CD8-positive, alpha-beta memory T cell (primary cell): ENCODE measurements around the gene AP5S1. TPM values are rescaled to one million over a fixed set of nuclear protein-coding genes. Genes with fewer than 3 reads are reported as not detected.
"Not testable (repeated sequence)": the region's sequence is repeated elsewhere in the genome, so short reads cannot be mapped to it uniquely, and the experiment has no call there.

Source experiments
- CTCF ChIA-PET: fragments of 350-600 bp; sonication (Branson Sonifier 250); formaldehyde crosslinking; loops from one replicate; lab custom pipeline; 2021; ENCODE audit warnings: antibody characterized with exemption; lab: Charles Lee
- POLR2A ChIA-PET: fragments of 350-600 bp; sonication (Branson Sonifier 250); formaldehyde crosslinking; loops from one replicate; lab custom pipeline; 2021; ENCODE audit warnings: antibody characterized with exemption; lab: Charles Lee
- DNase-seq, 5 donors: peaks; one replicate each; pipeline versions ENCODE4 v3.0.0 to v3.0.0-alpha.2; 2020 to 2022; ENCODE audit warnings: mixed read lengths in 1 of 5
- H3K27ac ChIP-seq: one replicate; pipeline ENCODE4 v1.7.0; 2013; ENCODE audit warnings: low read depth, mild to moderate bottlenecking, low read length, moderate library complexity
- H3K27me3 ChIP-seq: 2 replicates; pipeline ENCODE4 v1.7.0; 2013; ENCODE audit warnings: low read length, mild to moderate bottlenecking; ENCODE audit not compliant: insufficient read depth, poor library complexity, severe bottlenecking
- H3K36me3 ChIP-seq: 2 replicates; pipeline ENCODE4 v1.7.0; 2013; ENCODE audit warnings: mild to moderate bottlenecking, low read length, moderate library complexity; ENCODE audit not compliant: insufficient read depth
- H3K4me1 ChIP-seq: 2 replicates; pipeline ENCODE4 v1.7.0; 2013; ENCODE audit warnings: mild to moderate bottlenecking, low read length, moderate library complexity; ENCODE audit not compliant: insufficient read depth
- H3K4me3 ChIP-seq: 2 replicates; pipeline ENCODE4 v1.7.0; 2013; ENCODE audit warnings: mild to moderate bottlenecking, low read length
- H3K9me3 ChIP-seq: 2 replicates; pipeline ENCODE4 v1.7.0; 2013; ENCODE audit warnings: mild to moderate bottlenecking, low read length
- H3K27ac Mint-ChIP-seq, 8 donors: one replicate each; pipeline ENCODE4 v1.8.0; 2020 to 2021; ENCODE audit warnings: mixed read lengths in 8 of 8, mild to moderate bottlenecking in 6 of 8, inconsistent platforms in 3 of 8, moderate library complexity in 3 of 8
- H3K27me3 Mint-ChIP-seq, 2 donors: one replicate each; pipeline ENCODE4 v1.8.0; 2020 to 2021; ENCODE audit warnings: mixed read lengths in 2 of 2, mild to moderate bottlenecking in 1 of 2, moderate library complexity in 1 of 2
- H3K36me3 Mint-ChIP-seq, 3 donors: one replicate each; pipeline ENCODE4 v1.8.0; 2020 to 2021; ENCODE audit warnings: mixed read lengths in 3 of 3, inconsistent platforms in 1 of 3, mild to moderate bottlenecking in 1 of 3
- H3K4me1 Mint-ChIP-seq, 3 donors: one replicate each; pipeline ENCODE4 v1.8.0; 2020 to 2021; ENCODE audit warnings: mixed read lengths in 3 of 3, inconsistent platforms in 1 of 3, mild to moderate bottlenecking in 1 of 3
- H3K4me3 Mint-ChIP-seq, 7 donors: one replicate each; pipeline ENCODE4 v1.8.0; 2020 to 2021; ENCODE audit warnings: mixed read lengths in 7 of 7, mild to moderate bottlenecking in 6 of 7, moderate library complexity in 4 of 7, inconsistent platforms in 2 of 7
- H3K9me3 Mint-ChIP-seq, 5 donors: one replicate each; pipeline ENCODE4 v1.8.0; 2020 to 2022; ENCODE audit warnings: mixed read lengths in 5 of 5, mild to moderate bottlenecking in 3 of 5, moderate library complexity in 2 of 5, inconsistent platforms in 1 of 5
- polyA plus RNA-seq: library from polyadenylated mRNA; unstranded; fragments of 300-500 nt; fragmentation: Illumina TruSeq; gene quantifications from one replicate; pipeline ENCODE4 v1.2.3, GENCODE V29; 2021
- total RNA-seq, 2 experiments: library from RNA; stranded (reverse); gene quantifications; one replicate each; pipeline ENCODE4 v1.2.3, GENCODE V29; 2021

Gene AP5S1
- total and polyA plus RNA-seq, 3 experiments from 2014 or later: 14.0 to 18.4 (median 15.7) TPM

- H3K9me3 Mint-ChIP-seq, H3K27me3 ChIP-seq, H3K36me3 ChIP-seq, H3K4me1 ChIP-seq, POLR2A ChIA-PET, H3K27me3 Mint-ChIP-seq, H3K4me3 ChIP-seq, H3K4me1 Mint-ChIP-seq, H3K9me3 ChIP-seq, H3K27ac ChIP-seq, H3K4me3 Mint-ChIP-seq, DNase-seq, CTCF ChIA-PET: not testable (repeated sequence)
- peak overlapping the region in 1 of 8 donors; percentile 50 for H3K27ac Mint-ChIP-seq
- peaks cover 0 to 25% (median 0%) of the 10 kb centered on the region in 3 donors for H3K36me3 Mint-ChIP-seq
Observed at GRCh38 chr20:3829891-3830290, 9.5 kb downstream of the AP5S1 start.

DNA sequence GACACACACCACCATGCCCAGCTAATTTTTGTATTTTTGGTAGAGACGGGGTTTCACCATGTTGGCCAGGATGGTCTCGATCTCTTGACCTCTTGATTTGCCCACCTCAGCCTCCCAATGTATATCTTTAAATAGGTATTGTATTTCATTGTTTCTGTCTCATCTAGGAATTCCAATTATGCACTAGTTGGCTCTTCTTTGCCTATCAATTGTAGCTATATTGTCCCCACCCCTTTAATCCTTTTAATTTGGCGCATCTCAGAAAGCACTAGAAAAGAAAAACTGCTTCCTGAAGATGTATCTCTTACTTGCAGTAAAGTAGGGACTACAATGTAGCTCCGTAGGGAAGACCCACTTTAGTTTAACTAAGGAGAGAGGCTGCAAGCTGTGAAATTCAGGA lies 15.8 kb downstream of the AP5S1 start:
- H3K27ac Mint-ChIP-seq: no peak overlapping the region
- Histone ChIP-seq H3K9me3 (no peaks in the 10 kb centered on the region), H3K4me3 (no peak overlapping the region), H3K27me3 (no peaks in the 10 kb centered on the region), H3K36me3 (no peaks in the 10 kb centered on the region), H3K4me1 (no peaks in the 10 kb centered on the region), H3K27ac (no peak overlapping the region)
- H3K36me3 Mint-ChIP-seq: peaks cover 0 to 2% (median 2%) of the 10 kb centered on the region in 3 donors
- no peaks in the 10 kb centered on the region for H3K27me3 Mint-ChIP-seq
- no peak for DNase-seq
- CTCF ChIA-PET: interaction anchor here (1.2 to 1.7 kb wide), 4 partner anchors 9 to 19 kb away, joined by 3 to 6 read pairs (median 3); partner anchors contain the start of gene AP5S1
- no peak overlapping the region for H3K4me3 Mint-ChIP-seq
- peaks cover 0 to 2% (median 0%) of the 10 kb centered on the region in 5 donors for H3K9me3 Mint-ChIP-seq
- no peaks in the 10 kb centered on the region for H3K4me1 Mint-ChIP-seq
- POLR2A ChIA-PET: interaction anchor here (0.6 kb wide), 1 partner anchor 51 kb away, joined by 4 read pairs; no protein-coding TSS in a partner anchor

DNA sequence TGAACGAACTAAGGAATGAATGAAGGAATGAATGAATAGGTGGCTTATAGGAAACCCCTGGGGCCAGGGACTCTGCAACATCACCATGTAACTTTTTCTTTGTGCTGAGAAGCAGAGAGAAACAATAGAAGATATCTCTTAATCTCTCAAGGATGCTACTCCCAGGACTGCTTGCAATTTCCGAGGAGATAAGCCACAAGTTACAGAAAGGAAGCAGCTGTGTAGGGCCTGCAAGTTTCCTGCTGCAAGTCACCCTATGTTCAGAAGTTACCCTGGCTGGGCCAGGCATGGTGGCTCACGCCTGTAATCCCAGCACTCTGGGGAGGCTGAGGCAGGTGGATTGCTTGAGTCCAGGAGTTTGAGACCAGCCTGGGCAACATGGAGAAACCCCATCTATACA lies 19.0 kb downstream of the AP5S1 start:
- no peak for DNase-seq
- Histone ChIP-seq H3K27me3 (no peaks in the 10 kb centered on the region), H3K36me3 (no peaks in the 10 kb centered on the region), H3K4me3 (no peak overlapping the region), H3K4me1 (no peaks in the 10 kb centered on the region), H3K27ac (no peak overlapping the region), H3K9me3 (no peaks in the 10 kb centered on the region)
- Mint-ChIP-seq H3K9me3 (peaks cover 0 to 2% (median 0%) of the 10 kb centered on the region in 5 donors), H3K4me3 (no peak overlapping the region), H3K4me1 (no peaks in the 10 kb centered on the region), H3K27ac (peak overlapping the region in 1 of 8 donors; percentile 30), H3K27me3 (no peaks in the 10 kb centered on the region), H3K36me3 (peaks cover 0 to 2% (median 2%) of the 10 kb centered on the region in 3 donors)
- ChIA-PET CTCF (interaction anchor here (0.7 to 1.8 kb wide), 3 partner anchors 16 to 110 kb away, joined by 3 to 4 read pairs (median 4); no protein-coding TSS in a partner anchor), POLR2A (no interaction called here)

DNA sequence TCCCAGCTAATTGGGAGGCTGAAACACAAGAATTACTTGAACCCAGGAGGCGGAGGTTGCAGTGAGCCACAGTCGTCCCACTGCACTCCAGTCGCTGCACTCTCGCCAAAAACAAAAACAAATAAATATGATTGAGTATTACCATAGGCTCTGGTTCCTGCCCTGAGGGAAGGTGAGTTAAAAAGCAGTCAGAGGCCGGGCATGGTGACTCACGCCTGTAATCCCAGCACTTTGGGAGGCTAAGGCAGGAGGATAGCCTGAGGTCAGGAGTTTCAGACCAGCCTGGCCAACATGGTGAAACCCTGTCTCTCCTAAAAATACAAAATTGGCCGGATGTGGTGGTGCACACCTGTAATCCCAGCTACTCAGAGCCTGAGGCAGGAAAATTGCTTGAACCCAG lies 19.9 kb downstream of the AP5S1 start:
- H3K4me3 ChIP-seq, H3K27me3 ChIP-seq, H3K27ac Mint-ChIP-seq, H3K9me3 ChIP-seq, H3K4me1 ChIP-seq, DNase-seq, H3K36me3 ChIP-seq, H3K27me3 Mint-ChIP-seq, H3K27ac ChIP-seq, H3K9me3 Mint-ChIP-seq, H3K4me3 Mint-ChIP-seq, H3K36me3 Mint-ChIP-seq, H3K4me1 Mint-ChIP-seq: not testable (repeated sequence)
- POLR2A ChIA-PET: interaction anchor here (0.6 kb wide), 1 partner anchor 53 kb away, joined by 6 read pairs; no protein-coding TSS in a partner anchor
- CTCF ChIA-PET: interaction anchor here (1.8 kb wide), 1 partner anchor 15 kb away, joined by 4 read pairs; no protein-coding TSS in a partner anchor

DNA sequence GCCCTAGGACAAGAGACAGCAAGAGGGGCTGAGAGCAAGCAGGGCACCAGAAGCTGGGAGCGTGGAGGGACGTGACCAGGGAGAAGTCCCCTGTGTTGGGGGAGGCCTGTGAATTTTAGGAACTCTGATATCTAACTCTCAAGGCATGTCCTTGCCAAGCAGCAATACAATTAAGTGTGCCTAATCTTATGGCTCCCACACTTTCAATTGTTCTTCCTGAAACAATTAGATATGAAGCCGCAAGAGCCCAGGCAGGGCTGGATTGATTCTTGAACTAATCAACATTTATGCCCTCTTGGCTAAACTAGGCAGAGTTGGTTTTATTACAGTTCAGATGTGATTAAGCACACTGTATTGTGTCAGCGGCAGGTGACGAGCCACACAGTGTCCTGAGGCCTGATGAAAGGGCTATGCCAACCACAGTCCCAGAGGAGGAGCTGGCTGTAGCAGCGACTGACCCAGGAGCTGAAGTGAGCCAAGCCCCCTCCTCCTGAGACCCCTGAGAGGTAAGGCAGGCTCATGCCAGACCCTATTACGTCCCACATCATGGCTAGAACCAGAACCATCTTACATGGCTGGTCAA lies 22.1 kb downstream of the AP5S1 start:
- CTCF ChIA-PET: no interaction called here
- POLR2A ChIA-PET: no interaction called here
- Histone ChIP-seq H3K4me1 (peaks cover 9% of the 10 kb centered on the region), H3K36me3 (no peaks in the 10 kb centered on the region), H3K9me3 (no peaks in the 10 kb centered on the region), H3K4me3 (no peak overlapping the region), H3K27me3 (no peaks in the 10 kb centered on the region), H3K27ac (no peak overlapping the region)
- Mint-ChIP-seq H3K27me3 (no peaks in the 10 kb centered on the region), H3K36me3 (peaks cover 0 to 5% (median 2%) of the 10 kb centered on the region in 3 donors), H3K9me3 (no peaks in the 10 kb centered on the region), H3K4me1 (peaks cover 2 to 15% (median 3%) of the 10 kb centered on the region in 3 donors), H3K4me3 (peak overlapping the region in 1 of 7 donors; percentile 20), H3K27ac (peak overlapping the region in 1 of 8 donors; percentile 84)
- no peak for DNase-seq

DNA sequence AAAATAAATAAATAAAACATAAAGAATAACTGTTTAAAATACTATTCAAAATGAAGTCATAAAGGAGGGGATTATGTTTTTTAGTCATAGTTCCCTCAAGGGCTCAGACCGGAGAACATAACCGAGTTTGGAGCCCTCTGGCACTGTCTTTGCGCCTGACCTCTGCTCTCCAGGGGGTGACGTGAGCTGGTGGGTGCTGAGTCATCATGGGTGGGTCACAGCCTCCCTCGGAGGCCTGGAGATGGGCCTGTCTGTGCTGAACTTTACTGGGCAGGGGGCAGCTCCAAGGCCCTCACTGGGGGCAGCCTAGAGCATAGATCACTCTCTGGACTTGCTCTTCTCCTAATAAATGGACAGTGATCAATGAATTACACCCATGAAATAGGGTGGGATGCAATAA lies 23.1 kb downstream of the AP5S1 start:
- Histone ChIP-seq H3K4me1 (peaks cover 13% of the 10 kb centered on the region), H3K27me3 (no peaks in the 10 kb centered on the region), H3K4me3 (no peak overlapping the region), H3K9me3 (no peaks in the 10 kb centered on the region), H3K27ac (no peak overlapping the region), H3K36me3 (no peaks in the 10 kb centered on the region)
- Mint-ChIP-seq H3K27ac (no peak overlapping the region), H3K36me3 (peaks cover 0 to 8% (median 2%) of the 10 kb centered on the region in 3 donors), H3K27me3 (no peaks in the 10 kb centered on the region), H3K4me3 (no peak overlapping the region), H3K9me3 (no peaks in the 10 kb centered on the region), H3K4me1 (peaks cover 7 to 24% (median 13%) of the 10 kb centered on the region in 3 donors)
- no peak for DNase-seq
- ChIA-PET POLR2A (no interaction called here), CTCF (no interaction called here)

DNA sequence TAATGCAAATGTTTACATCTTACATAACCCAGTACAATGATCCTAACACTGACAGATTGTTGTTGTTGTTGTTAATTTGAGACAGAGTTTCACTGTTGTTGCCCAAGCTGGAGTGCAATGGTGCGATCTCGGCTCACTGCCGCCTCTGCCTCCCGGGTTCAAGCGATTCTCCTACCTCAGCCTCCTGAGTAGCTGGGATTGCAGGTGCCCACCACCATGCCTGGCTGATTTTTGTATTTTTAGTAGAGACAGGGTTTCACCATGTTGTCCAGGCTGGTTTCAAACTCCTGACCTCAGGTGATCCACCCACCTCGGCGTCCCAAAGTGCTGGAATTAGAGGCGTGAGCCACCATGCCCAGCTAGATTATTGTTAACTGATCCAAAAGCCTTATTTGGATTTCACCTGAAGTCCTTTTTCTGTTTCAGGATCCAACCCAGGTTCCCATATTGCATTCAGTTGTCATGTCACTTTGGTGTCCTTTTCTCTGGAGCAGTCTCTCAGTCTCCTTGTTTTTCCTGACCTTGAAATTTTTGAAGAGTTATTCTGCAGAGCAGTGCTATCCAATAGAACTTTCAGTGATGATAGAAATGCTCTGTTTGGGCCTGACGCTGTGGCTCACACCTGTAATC lies 23.8 kb downstream of the AP5S1 start:
- H3K27ac ChIP-seq, H3K9me3 ChIP-seq, H3K9me3 Mint-ChIP-seq, H3K27me3 ChIP-seq, H3K4me3 ChIP-seq, DNase-seq, H3K36me3 ChIP-seq, POLR2A ChIA-PET, H3K27me3 Mint-ChIP-seq, H3K36me3 Mint-ChIP-seq: not testable (repeated sequence)
- CTCF ChIA-PET: interaction anchor here (2.0 kb wide), 1 partner anchor 10 kb away, joined by 14 read pairs; no protein-coding TSS in a partner anchor
- peaks cover 13% of the 10 kb centered on the region for H3K4me1 ChIP-seq
- H3K4me1 Mint-ChIP-seq: peaks cover 14 to 30% (median 19%) of the 10 kb centered on the region in 3 donors
- peak overlapping the region in 3 of 8 donors; percentile 17 to 89 (median 47) for H3K27ac Mint-ChIP-seq
- H3K4me3 Mint-ChIP-seq: peak overlapping the region in 2 of 7 donors; percentile 40 to 44

GRCh38 chr20:3846378-3846739 lies 26.0 kb downstream of the AP5S1 start:
- ChIA-PET CTCF (interaction anchor here (2.0 kb wide), 1 partner anchor 8 kb away, joined by 14 read pairs; no protein-coding TSS in a partner anchor), POLR2A (no interaction called here)
- Histone ChIP-seq H3K4me3 (peak overlapping the region; percentile 91), H3K4me1 (peaks cover 13% of the 10 kb centered on the region), H3K27ac (peak overlapping the region; percentile 81), H3K36me3 (no peaks in the 10 kb centered on the region), H3K27me3 (no peaks in the 10 kb centered on the region), H3K9me3 (no peaks in the 10 kb centered on the region)
- Mint-ChIP-seq H3K4me1 (peaks cover 18 to 37% (median 20%) of the 10 kb centered on the region in 3 donors), H3K27ac (peak overlapping the region; percentile 84 to 97 (median 92)), H3K36me3 (peaks cover 0 to 10% (median 0%) of the 10 kb centered on the region in 3 donors), H3K27me3 (no peaks in the 10 kb centered on the region), H3K4me3 (peak overlapping the region; percentile 85 to 97 (median 90)), H3K9me3 (no peaks in the 10 kb centered on the region)
- DNase-seq: peak in 1 of 5 donors; percentile 28
